OCI-LY7 (cell line): ENCODE measurements around the gene SEC14L1. TPM values are rescaled to one million over a fixed set of nuclear protein-coding genes. Genes with fewer than 3 reads are reported as not detected.

Source experiments
- BruUV-seq: library from RNA; stranded (reverse); fragments of 400-500 nt; replicated peaks from 2 replicates; lab custom pipeline; 2021; lab: Mats Ljungman, UMichigan
- CTCF ChIA-PET: fragments of 300-600 bp; sonication (Branson Sonifier 250); formaldehyde crosslinking; loops from one replicate; lab custom pipeline; 2022; ENCODE audit warnings: antibody characterized with exemption; ENCODE audit not compliant: unreplicated experiment; lab: Charles Lee
- POLR2A ChIA-PET: fragments of 300-600 bp; sonication (Branson Sonifier 250); formaldehyde crosslinking; loops from one replicate; lab custom pipeline; 2022; ENCODE audit warnings: antibody characterized with exemption; lab: Charles Lee
- DNase-seq: peaks from one replicate; pipeline ENCODE4 v3.0.0-alpha.2; 2015; ENCODE audit warnings: low spot score
- H2AFZ ChIP-seq: fragments of 200-600 bp; sonication (generic), shearing (Covaris generic); 2 replicates; pipeline ENCODE4 v1.6.1; 2014; ENCODE audit warnings: mild to moderate bottlenecking, antibody characterized with exemption, low read length, moderate library complexity
- H3K27ac ChIP-seq: fragments of 200-600 bp; sonication (generic); 2 replicates; pipeline ENCODE4 v1.5.1; 2014; ENCODE audit warnings: mixed run types, low read depth, mild to moderate bottlenecking, moderate library complexity, low read length, inconsistent platforms; ENCODE audit not compliant: poor library complexity, severe bottlenecking
- H3K36me3 ChIP-seq: fragments of 200-600 bp; sonication (generic); 2 replicates; pipeline ENCODE4 v1.6.1; 2014; ENCODE audit warnings: mild to moderate bottlenecking, antibody characterized with exemption, low read length, moderate library complexity, mixed read lengths; ENCODE audit not compliant: insufficient read depth
- H3K4me1 ChIP-seq: fragments of 200-600 bp; sonication (generic); 2 replicates; pipeline ENCODE4 v1.5.1; 2014; ENCODE audit warnings: mild to moderate bottlenecking, low read length; ENCODE audit not compliant: insufficient read depth, poor library complexity, severe bottlenecking
- H3K4me2 ChIP-seq: fragments of 200-600 bp; sonication (generic); 2 replicates; pipeline ENCODE4 v1.6.1; 2014; ENCODE audit warnings: mild to moderate bottlenecking, low read length
- H3K4me3 ChIP-seq: fragments of 200-600 bp; sonication (generic); 2 replicates; pipeline ENCODE4 v1.5.1; 2014; ENCODE audit warnings: mild to moderate bottlenecking, low read depth, low read length; ENCODE audit not compliant: poor library complexity, severe bottlenecking
- H3K79me2 ChIP-seq: fragments of 200-600 bp; sonication (generic); 2 replicates; pipeline ENCODE4 v1.6.1; 2016; ENCODE audit warnings: low read depth, mild to moderate bottlenecking, low read length, moderate library complexity, mixed read lengths; ENCODE audit not compliant: insufficient read depth
- H3K9me2 ChIP-seq: fragments of 200-600 bp; sonication (generic); 2 replicates; pipeline ENCODE4 v1.6.1; 2016; ENCODE audit warnings: mild to moderate bottlenecking, low read length, mixed read lengths; ENCODE audit not compliant: insufficient read depth
- H3K9me3 ChIP-seq: fragments of 200-600 bp; sonication (generic); 2 replicates; pipeline ENCODE4 v1.6.1; 2014; ENCODE audit warnings: mild to moderate bottlenecking, mixed run types, low read length, mixed read lengths
- H4K20me1 ChIP-seq: fragments of 200-600 bp; sonication (generic); 2 replicates; pipeline ENCODE4 v1.6.1; 2014; ENCODE audit warnings: mild to moderate bottlenecking, antibody characterized with exemption, low read length, moderate library complexity, mixed read lengths; ENCODE audit not compliant: insufficient read depth
- CTCF ChIP-seq: fragments of 200-600 bp; sonication (generic); conservative IDR thresholded peaks from 2 replicates; pipeline ENCODE4 v1.5.1; 2014; ENCODE audit warnings: mild to moderate bottlenecking, antibody characterized with exemption, low read length, moderate library complexity, mixed read lengths
- EZH2phosphoT487 ChIP-seq: fragments of 200-600 bp; sonication (generic); IDR thresholded peaks from 2 replicates; pipeline ENCODE4 v1.6.1; 2018; ENCODE audit warnings: low read depth, borderline replicate concordance, mild to moderate bottlenecking, mixed run types, antibody characterized with exemption, low read length, moderate library complexity, mixed read lengths
- intact Hi-C: fragments of 100-400 bp; cut with micrococcal nuclease; formaldehyde crosslinking; loops from one replicate; pipeline ENCODE4 v1.10.0; 2022; ENCODE audit not compliant: unreplicated experiment
- total RNA-seq, 2 experiments: library from RNA; depleted of rRNA in 1 of 2; stranded (reverse); fragments of >200 nt in 1 of 2; shearing (Covaris generic) in 1 of 2; gene quantifications; 2 replicates each; pipeline ENCODE4 v1.2.3, GENCODE V29; 2014 to 2022

Gene SEC14L1
- total RNA-seq, 2 experiments from 2014 or later, result 137 to 227 TPM

DNA sequence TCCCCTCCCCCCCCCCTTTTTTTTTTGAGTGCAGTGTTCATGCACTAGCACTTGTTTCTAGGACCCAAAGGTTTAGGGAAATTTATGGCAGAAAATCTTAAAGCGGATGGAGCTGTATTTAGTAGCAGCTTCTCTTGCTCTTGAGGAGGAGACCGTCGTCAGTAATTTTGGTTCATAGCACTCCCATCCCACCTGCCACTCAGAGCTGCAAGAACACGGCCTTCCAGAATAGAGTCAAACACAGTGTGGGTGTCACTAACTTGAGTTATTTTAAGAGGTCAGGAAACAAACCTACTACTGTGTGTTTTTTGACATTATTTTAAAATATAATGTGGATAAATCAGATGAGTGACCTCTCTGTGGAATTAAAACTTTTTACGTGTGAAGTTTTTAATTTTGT lies 37.3 kb downstream of the SEC14L1 start:
- POLR2A ChIA-PET, result interaction anchor here (0.6 to 1.4 kb wide), 5 partner anchors 18 to 32 kb away, joined by 3 to 7 read pairs (median 3); no protein-coding TSS in a partner anchor
- CTCF ChIA-PET, result no interaction called here

GRCh38 chr17:77178563-77178962 lies 37.8 kb downstream of the SEC14L1 start:
- no peak overlapping the region for H3K4me2 ChIP-seq
- CTCF ChIA-PET, result no interaction called here
- H3K79me2 ChIP-seq, result peaks cover 96% of the 10 kb centered on the region
- H2AFZ ChIP-seq, result no peak overlapping the region
- peaks cover 18% of the 10 kb centered on the region for H3K9me3 ChIP-seq
- peaks cover 32% of the 10 kb centered on the region for H4K20me1 ChIP-seq
- H3K36me3 ChIP-seq, result peaks cover 86% of the 10 kb centered on the region
- H3K4me3 ChIP-seq, result no peak overlapping the region
- POLR2A ChIA-PET, result interaction anchor here (0.6 to 1.5 kb wide), 5 partner anchors 17 to 70 kb away, joined by 3 to 7 read pairs (median 3); no protein-coding TSS in a partner anchor
- DNase-seq, result no peak
- TF ChIP-seq CTCF, result no peak
- TF ChIP-seq EZH2phosphoT487, result no peak
- H3K4me1 ChIP-seq, result peaks cover 34% of the 10 kb centered on the region
- H3K9me2 ChIP-seq, result no peaks in the 10 kb centered on the region
- intact Hi-C loops, result no loop called here
- no TSS peak for BruUV-seq
- no peak overlapping the region for H3K27ac ChIP-seq

More for the DNA sequence above, 37.3 kb downstream of the SEC14L1 start:
- TF ChIP-seq CTCF (no peak), EZH2phosphoT487 (no peak)
- Histone ChIP-seq H4K20me1 (peaks cover 27% of the 10 kb centered on the region), H3K9me3 (peaks cover 24% of the 10 kb centered on the region), H3K4me3 (no peak overlapping the region), H3K9me2 (no peaks in the 10 kb centered on the region), H3K79me2 (peaks cover 96% of the 10 kb centered on the region), H3K4me1 (peaks cover 29% of the 10 kb centered on the region), H2AFZ (no peak overlapping the region), H3K36me3 (peaks cover 87% of the 10 kb centered on the region), H3K4me2 (no peak overlapping the region), H3K27ac (no peak overlapping the region)
- BruUV-seq, result no TSS peak
- DNase-seq, result no peak
- intact Hi-C loops, result no loop called here
